Measurements from ENCODE around the gene PRPH. TPM values are rescaled to one million over a fixed set of nuclear protein-coding genes. Genes with fewer than 3 reads are reported as not detected.
A peak's percentile ranks its signal among the peaks of the same experiment; 100 is the strongest.

PRPH gene
- total and polyA plus RNA-seq, 2 of the 13 experiments (the other 11 are each of a cell fraction or from before 2014, with no cell fraction given): 0.12 TPM; not detected in 1

DNA sequence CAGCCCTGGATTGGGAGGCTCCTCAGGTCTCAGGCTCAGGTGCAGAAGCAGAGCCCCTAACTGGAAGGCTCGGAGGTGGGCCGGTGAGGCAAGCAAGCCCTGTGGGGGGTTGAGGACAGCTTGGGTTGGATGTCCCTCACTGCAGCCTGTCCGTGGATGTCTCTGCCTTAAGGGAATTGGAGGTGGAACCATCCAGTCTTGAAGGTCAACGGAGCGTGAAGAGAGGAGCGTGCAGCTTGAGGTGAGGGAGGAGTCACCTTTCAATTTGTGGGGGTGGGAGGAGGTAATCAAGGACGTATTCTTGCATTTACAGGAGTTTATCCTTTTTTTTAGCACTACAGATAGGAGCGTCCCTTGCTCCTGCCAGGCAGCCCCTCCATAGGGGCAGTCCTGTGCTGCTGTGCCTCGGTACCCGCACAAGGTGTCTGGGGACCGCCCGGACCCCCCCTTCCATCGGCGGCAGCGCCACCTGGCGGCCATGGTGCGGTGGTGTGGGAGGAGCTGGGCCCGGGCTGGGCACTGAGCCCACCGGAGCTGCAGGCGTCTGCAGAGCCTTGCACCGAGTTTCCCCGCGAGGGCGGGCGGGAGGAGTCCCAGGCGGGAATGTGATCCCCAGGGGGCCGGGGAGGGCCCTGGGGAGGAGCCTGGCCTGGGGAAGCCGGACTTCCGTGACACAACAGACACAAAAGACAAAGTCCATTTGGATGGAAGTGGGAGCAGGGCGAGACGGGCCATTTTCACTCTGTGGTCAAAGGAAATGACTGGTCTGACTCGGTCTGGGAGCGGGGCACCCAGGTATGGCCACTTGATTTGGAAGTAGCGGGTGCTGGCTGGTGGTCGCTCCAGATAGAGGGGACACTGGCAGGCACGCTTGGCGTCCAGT lies 52.6 kb downstream of the PRPH start (continued):
- TF ChIP-seq ZNF407 (CRISPR knock-in tag; IDR thresholded peaks at IDR 0.05; ENCODE audit: not compliant biosample characterization): no peak
- no peak for TF ChIP-seq MBD4 (IDR thresholded peaks at IDR 0.05; ENCODE audit: borderline replicate concordance, low read length)
- TF ChIP-seq, protein P1, sequence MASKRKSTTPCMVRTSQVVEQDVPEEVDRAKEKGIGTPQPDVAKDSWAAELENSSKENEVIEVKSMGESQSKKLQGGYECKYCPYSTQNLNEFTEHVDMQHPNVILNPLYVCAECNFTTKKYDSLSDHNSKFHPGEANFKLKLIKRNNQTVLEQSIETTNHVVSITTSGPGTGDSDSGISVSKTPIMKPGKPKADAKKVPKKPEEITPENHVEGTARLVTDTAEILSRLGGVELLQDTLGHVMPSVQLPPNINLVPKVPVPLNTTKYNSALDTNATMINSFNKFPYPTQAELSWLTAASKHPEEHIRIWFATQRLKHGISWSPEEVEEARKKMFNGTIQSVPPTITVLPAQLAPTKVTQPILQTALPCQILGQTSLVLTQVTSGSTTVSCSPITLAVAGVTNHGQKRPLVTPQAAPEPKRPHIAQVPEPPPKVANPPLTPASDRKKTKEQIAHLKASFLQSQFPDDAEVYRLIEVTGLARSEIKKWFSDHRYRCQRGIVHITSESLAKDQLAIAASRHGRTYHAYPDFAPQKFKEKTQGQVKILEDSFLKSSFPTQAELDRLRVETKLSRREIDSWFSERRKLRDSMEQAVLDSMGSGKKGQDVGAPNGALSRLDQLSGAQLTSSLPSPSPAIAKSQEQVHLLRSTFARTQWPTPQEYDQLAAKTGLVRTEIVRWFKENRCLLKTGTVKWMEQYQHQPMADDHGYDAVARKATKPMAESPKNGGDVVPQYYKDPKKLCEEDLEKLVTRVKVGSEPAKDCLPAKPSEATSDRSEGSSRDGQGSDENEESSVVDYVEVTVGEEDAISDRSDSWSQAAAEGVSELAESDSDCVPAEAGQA (IDR thresholded peaks at IDR 0.05; ENCODE audit: low read depth): no peak
- TF ChIP-seq, protein P1 (CRISPR knock-in tag; IDR thresholded peaks at IDR 0.05; ENCODE audit: borderline replicate concordance): 0 out of 2 replicates have a peak, but pooled peaks have one; percentile 73
- peak; percentile 34; the same call in 1 of the 2 replicates for TF ChIP-seq ZNF703 (CRISPR knock-in tag; IDR thresholded peaks at IDR 0.05; ENCODE audit: borderline replicate concordance)
- peak; percentile 86 for TF ChIP-seq ARID5B (CRISPR knock-in tag; IDR thresholded peaks at IDR 0.05)
- no peak for TF ChIP-seq PLRG1 (conservative IDR thresholded peaks at IDR 0.05)
- peak; percentile 84; the same call in 1 of the 2 replicates for TF ChIP-seq SIN3A (IDR thresholded peaks at IDR 0.05; ENCODE audit: borderline replicate concordance, low read depth, low read length)
- peak; percentile 21; the same call in 1 of the 2 replicates for TF ChIP-seq GABPA (IDR thresholded peaks at IDR 0.05; ENCODE audit: low read depth, low read length)
- TF ChIP-seq GABPA (CRISPR knock-in tag; IDR thresholded peaks at IDR 0.05; ENCODE audit: low read depth): peak; percentile 75

All from HepG2 (cell line).